ENCODE results near the gene MIS18A.

- no peak for TF ChIP-seq EP300 (IDR thresholded peaks at IDR 0.05; ENCODE audit: borderline replicate concordance)
- TF ChIP-seq MAX (IDR thresholded peaks at IDR 0.05): no peak
- no peak for TF ChIP-seq REST (IDR thresholded peaks at IDR 0.05; ENCODE audit: low read depth)
- no peak for TF ChIP-seq RAD21 (IDR thresholded peaks at IDR 0.05; ENCODE audit: low read depth)
- no peak for TF ChIP-seq YY1 (IDR thresholded peaks at IDR 0.05; ENCODE audit: low read depth)
- TF ChIP-seq CREB1 (IDR thresholded peaks at IDR 0.05; ENCODE audit: low read depth): no peak
- no peak for TF ChIP-seq TCF12 (IDR thresholded peaks at IDR 0.05; ENCODE audit: low read depth)
- TF ChIP-seq FOXM1 (IDR thresholded peaks at IDR 0.05; ENCODE audit: borderline replicate concordance, low read depth): no peak
These were observed 33.5 kb upstream of the MIS18A start for GRCh38 chr21:32312326-32312725.
